Liver (tissue), 3 donors: Measurements from ENCODE around the gene FEZF2.

Experiments used
- ATF3 ChIP-seq: IDR thresholded peaks from 2 replicates; pipeline ENCODE4 v1.6.1; 2016; ENCODE audit warnings: antibody characterized with exemption
- CTCF ChIP-seq: fragments of 150-350 bp; IDR thresholded peaks from 2 replicates; pipeline ENCODE4 v1.5.1; 2017; ENCODE audit warnings: improper control_type of control experiment, low read depth, low read length; ENCODE audit not compliant: missing input control
- EGR1 ChIP-seq, 2 donors: IDR thresholded peaks; 2 replicates each; pipeline ENCODE4 v1.6.1; 2016 to 2018; ENCODE audit warnings: antibody characterized with exemption in 2 of 2, low read depth in 2 of 2
- GABPA ChIP-seq, 2 donors: IDR thresholded peaks in 1 of 2; conservative IDR thresholded peaks in 1 of 2; 2 replicates each; pipeline ENCODE4 v1.6.1; 2016; ENCODE audit warnings: antibody characterized with exemption in 2 of 2, mild to moderate bottlenecking in 1 of 2, moderate library complexity in 1 of 2
- HNF4G ChIP-seq: IDR thresholded peaks from 2 replicates; pipeline ENCODE4 v1.6.1; 2016; ENCODE audit warnings: antibody characterized with exemption
- JUND ChIP-seq, 2 donors: IDR thresholded peaks; 2 replicates each; pipeline ENCODE4 v1.6.1; 2016; ENCODE audit warnings: antibody characterized with exemption in 2 of 2
- MAX ChIP-seq: IDR thresholded peaks from 2 replicates; pipeline ENCODE4 v1.6.1; 2016; ENCODE audit warnings: antibody characterized with exemption
- RAD21 ChIP-seq, 2 donors: IDR thresholded peaks; 2 replicates each; pipeline ENCODE4 v1.6.1; 2016; ENCODE audit warnings: antibody characterized with exemption in 2 of 2, mild to moderate bottlenecking in 2 of 2
- REST ChIP-seq: IDR thresholded peaks from 2 replicates; pipeline ENCODE4 v1.6.1; 2016; ENCODE audit warnings: antibody characterized with exemption, mild to moderate bottlenecking
- RXRA ChIP-seq, 2 donors: IDR thresholded peaks; 2 replicates each; pipeline ENCODE4 v1.6.1; 2017 to 2018; ENCODE audit warnings: antibody characterized with exemption in 2 of 2, mild to moderate bottlenecking in 1 of 2
- SP1 ChIP-seq: IDR thresholded peaks from 2 replicates; pipeline ENCODE4 v1.6.1; 2018; ENCODE audit warnings: antibody characterized with exemption, mild to moderate bottlenecking
- TAF1 ChIP-seq: conservative IDR thresholded peaks from 2 replicates; pipeline ENCODE4 v1.6.1; 2016; ENCODE audit warnings: antibody characterized with exemption, mild to moderate bottlenecking
- YY1 ChIP-seq: IDR thresholded peaks from 2 replicates; pipeline ENCODE4 v1.6.1; 2016; ENCODE audit warnings: antibody characterized with exemption, mild to moderate bottlenecking
- ZBTB33 ChIP-seq: IDR thresholded peaks from 2 replicates; pipeline ENCODE4 v1.6.1; 2016; ENCODE audit warnings: antibody characterized with exemption
- donor health status: healthy.
- donor health status: healthy.

GRCh38 chr3:62376906-62377877 lies 3.8 kb upstream of the FEZF2 start:
- TF ChIP-seq CTCF (no peak), YY1 (no peak), REST (no peak), RXRA (IDR thresholded peaks at IDR 0.05) (no peak), GABPA (IDR thresholded peaks at IDR 0.05 in 1 of 2, conservative IDR thresholded peaks at IDR 0.05 in 1 of 2) (no peak), RAD21 (IDR thresholded peaks at IDR 0.05) (no peak), ZBTB33 (no peak), JUND (IDR thresholded peaks at IDR 0.05) (no peak), MAX (no peak), SP1 (no peak), TAF1 (no peak), EGR1 (IDR thresholded peaks at IDR 0.05; ENCODE audit: low read depth in 2 of 2) (no peak), ATF3 (no peak), HNF4G (no peak)
